ENCODE results near the gene FAM174B. TPM values are rescaled to one million over a fixed set of nuclear protein-coding genes. Genes with fewer than 3 reads are reported as not detected.

The FAM174B gene
- total RNA-seq, 2 donors from 2014 or later, result 32.0 to 183 TPM

- no peak overlapping the region for H3K4me3 ChIP-seq
- no peaks in the 10 kb centered on the region for H3K27me3 ChIP-seq (replicated peaks; ENCODE audit: insufficient read depth)
- no peaks in the 10 kb centered on the region for H3K9me3 ChIP-seq
- WGBS, result 94% methylated on average over 7 of the region's 7 CpGs
- DNase-seq (ENCODE audit: low spot score), result no peak
- no peak overlapping the region for H3K27ac ChIP-seq
- intact Hi-C loops (cut with DNase I), result no loop called here
- H3K36me3 ChIP-seq, result no peaks in the 10 kb centered on the region
- TF ChIP-seq, protein P1, sequence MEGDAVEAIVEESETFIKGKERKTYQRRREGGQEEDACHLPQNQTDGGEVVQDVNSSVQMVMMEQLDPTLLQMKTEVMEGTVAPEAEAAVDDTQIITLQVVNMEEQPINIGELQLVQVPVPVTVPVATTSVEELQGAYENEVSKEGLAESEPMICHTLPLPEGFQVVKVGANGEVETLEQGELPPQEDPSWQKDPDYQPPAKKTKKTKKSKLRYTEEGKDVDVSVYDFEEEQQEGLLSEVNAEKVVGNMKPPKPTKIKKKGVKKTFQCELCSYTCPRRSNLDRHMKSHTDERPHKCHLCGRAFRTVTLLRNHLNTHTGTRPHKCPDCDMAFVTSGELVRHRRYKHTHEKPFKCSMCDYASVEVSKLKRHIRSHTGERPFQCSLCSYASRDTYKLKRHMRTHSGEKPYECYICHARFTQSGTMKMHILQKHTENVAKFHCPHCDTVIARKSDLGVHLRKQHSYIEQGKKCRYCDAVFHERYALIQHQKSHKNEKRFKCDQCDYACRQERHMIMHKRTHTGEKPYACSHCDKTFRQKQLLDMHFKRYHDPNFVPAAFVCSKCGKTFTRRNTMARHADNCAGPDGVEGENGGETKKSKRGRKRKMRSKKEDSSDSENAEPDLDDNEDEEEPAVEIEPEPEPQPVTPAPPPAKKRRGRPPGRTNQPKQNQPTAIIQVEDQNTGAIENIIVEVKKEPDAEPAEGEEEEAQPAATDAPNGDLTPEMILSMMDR (IDR thresholded peaks at IDR 0.05), result no peak
- no peak for TF ChIP-seq POLR2A (IDR thresholded peaks at IDR 0.05)
- TF ChIP-seq POLR2AphosphoS5 (IDR thresholded peaks at IDR 0.05), result no peak
- no peaks in the 10 kb centered on the region for H3K4me1 ChIP-seq (replicated peaks)
Measured at GRCh38 chr15:92580933-92581445, 74.6 kb downstream of the FAM174B start.

- Histone ChIP-seq H3K27me3 (replicated peaks; ENCODE audit: insufficient read depth) (no peaks in the 10 kb centered on the region), H3K4me3 (no peak overlapping the region), H3K9me3 (no peaks in the 10 kb centered on the region), H3K36me3 (no peaks in the 10 kb centered on the region), H3K27ac (no peak overlapping the region), H3K4me1 (replicated peaks) (no peaks in the 10 kb centered on the region)
- no peak for DNase-seq (ENCODE audit: low spot score)
- intact Hi-C loops (cut with DNase I), result no loop called here
- WGBS, result 94% methylated on average over 12 of the region's 12 CpGs
- TF ChIP-seq POLR2A (IDR thresholded peaks at IDR 0.05) (no peak), POLR2AphosphoS5 (IDR thresholded peaks at IDR 0.05) (no peak)
- TF ChIP-seq, protein P1 (IDR thresholded peaks at IDR 0.05), result no peak
Measured at GRCh38 chr15:92580521-92580920, 75.1 kb downstream of the FAM174B start.

DNA sequence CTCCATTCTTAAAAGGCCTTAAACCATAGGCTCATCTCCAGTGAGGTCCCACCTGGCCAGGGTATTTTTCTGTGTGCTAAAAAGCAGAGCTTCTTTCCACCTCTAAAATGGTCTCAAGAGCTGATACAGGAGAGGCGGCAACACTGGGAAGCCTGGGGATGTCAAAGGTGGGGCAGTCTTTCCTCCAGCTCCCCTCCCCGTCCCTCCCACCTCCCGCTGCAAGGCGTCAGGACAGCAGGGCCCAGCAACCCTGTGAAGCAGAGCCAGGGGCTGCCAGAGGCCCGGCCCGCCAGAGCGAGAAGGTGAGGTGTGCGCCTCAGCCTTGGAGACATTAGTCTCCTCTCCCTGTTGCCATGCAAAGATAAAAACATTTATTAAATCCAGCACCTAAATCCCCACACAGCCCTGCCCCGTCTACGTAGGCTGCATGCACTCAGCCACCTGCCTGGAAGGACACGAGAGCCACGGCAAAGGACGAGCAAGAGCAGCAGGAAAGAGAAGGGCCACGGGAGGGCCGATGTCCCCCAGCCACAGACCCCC lies 75.6 kb downstream of the FAM174B start:
- H3K27me3 ChIP-seq (replicated peaks; ENCODE audit: insufficient read depth), result no peaks in the 10 kb centered on the region
- no peaks in the 10 kb centered on the region for H3K4me1 ChIP-seq (replicated peaks)
- no peak for DNase-seq (ENCODE audit: low spot score)
- no peak overlapping the region for H3K27ac ChIP-seq
- H3K9me3 ChIP-seq, result no peaks in the 10 kb centered on the region
- no peak for TF ChIP-seq POLR2A (IDR thresholded peaks at IDR 0.05)
- TF ChIP-seq, protein P1 (IDR thresholded peaks at IDR 0.05), result no peak
- TF ChIP-seq POLR2AphosphoS5 (IDR thresholded peaks at IDR 0.05), result no peak
- whole genome bisulfite sequencing, result 94% methylated on average over 15 of the region's 15 CpGs
- intact Hi-C loops (cut with DNase I), result no loop called here
- H3K4me3 ChIP-seq, result no peak overlapping the region
- H3K36me3 ChIP-seq, result no peaks in the 10 kb centered on the region

DNA sequence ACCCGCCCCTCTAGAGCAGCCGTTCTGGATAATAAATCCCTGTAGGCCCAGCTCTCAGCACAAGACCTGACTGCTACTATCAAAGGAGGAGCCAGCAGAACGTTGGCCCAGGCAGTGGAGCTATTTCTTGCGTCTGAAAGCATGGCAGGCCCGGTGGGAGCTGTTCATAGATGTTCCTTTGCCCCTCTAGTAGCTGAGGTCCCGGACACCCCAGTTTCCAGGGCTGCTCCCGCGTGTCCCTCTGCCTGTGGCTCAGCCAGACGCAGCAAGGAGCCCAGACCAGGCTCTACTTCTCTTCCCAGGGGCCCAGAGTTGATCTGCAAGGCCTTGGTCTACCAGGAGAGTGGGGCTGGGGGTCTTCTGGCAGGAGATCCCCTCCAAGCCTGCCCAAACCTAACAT lies 76.1 kb downstream of the FAM174B start:
- TF ChIP-seq POLR2AphosphoS5 (IDR thresholded peaks at IDR 0.05) (no peak), POLR2A (IDR thresholded peaks at IDR 0.05) (no peak)
- TF ChIP-seq, protein P1 (IDR thresholded peaks at IDR 0.05), result no peak
- Histone ChIP-seq H3K4me3 (no peak overlapping the region), H3K27ac (no peak overlapping the region), H3K27me3 (replicated peaks; ENCODE audit: insufficient read depth) (no peaks in the 10 kb centered on the region), H3K36me3 (no peaks in the 10 kb centered on the region), H3K4me1 (replicated peaks) (no peaks in the 10 kb centered on the region), H3K9me3 (no peaks in the 10 kb centered on the region)
- no peak for DNase-seq (ENCODE audit: low spot score)
- 83% methylated on average over 9 of the region's 9 CpGs for WGBS
- intact Hi-C loops (cut with DNase I), result no loop called here

DNA sequence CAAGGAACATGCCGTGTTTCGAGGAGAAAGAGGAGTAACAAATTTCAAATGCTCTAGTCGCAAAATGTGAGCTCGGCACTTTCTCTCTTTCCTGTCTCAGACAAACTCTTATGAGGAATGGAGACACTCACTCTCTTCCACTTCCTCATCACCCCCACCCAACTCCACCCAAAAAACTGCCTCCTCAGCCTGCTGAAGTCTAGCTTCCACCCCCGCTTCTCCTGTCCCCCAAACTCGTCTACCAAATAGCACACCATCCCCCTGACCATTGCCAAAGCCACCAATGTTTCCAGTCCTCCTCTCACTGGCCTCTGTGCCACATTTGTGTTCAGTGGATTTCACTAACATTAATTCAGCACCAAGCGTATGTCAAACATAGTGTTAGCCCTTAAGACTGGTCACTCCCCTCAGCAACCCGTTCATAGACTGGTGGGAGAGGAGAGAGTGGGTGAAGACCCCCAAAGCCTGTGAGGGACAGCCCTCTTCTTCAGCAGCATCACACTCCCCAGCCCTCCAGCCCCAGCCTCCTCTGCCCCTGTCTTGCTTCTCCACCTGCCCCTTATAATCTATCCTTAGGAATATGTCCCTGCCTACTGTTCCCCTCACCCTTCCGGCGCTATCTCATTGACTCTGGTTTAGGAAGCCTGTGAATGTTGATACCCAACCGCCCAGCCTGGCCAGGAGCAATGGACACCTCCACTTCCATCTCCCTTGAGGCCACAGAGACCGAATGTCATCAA lies 77.3 kb downstream of the FAM174B start:
- H3K27ac ChIP-seq, result no peak overlapping the region
- intact Hi-C loops (cut with DNase I), result no loop called here
- H3K27me3 ChIP-seq (replicated peaks; ENCODE audit: insufficient read depth), result no peaks in the 10 kb centered on the region
- H3K36me3 ChIP-seq, result no peaks in the 10 kb centered on the region
- H3K4me3 ChIP-seq, result no peak overlapping the region
- no peak for DNase-seq (ENCODE audit: low spot score)
- H3K4me1 ChIP-seq (replicated peaks), result no peaks in the 10 kb centered on the region
- WGBS, result 90% methylated on average over 12 of the region's 12 CpGs
- H3K9me3 ChIP-seq, result no peaks in the 10 kb centered on the region
- TF ChIP-seq POLR2A (IDR thresholded peaks at IDR 0.05) (no peak), POLR2AphosphoS5 (IDR thresholded peaks at IDR 0.05) (no peak)
- TF ChIP-seq, protein P1 (IDR thresholded peaks at IDR 0.05), result no peak

Data from prostate gland (tissue), 2 donors.